Esophagus muscularis mucosa (tissue), 4 donors: ENCODE measurements around the gene PLXDC1. TPM values are rescaled to one million over a fixed set of nuclear protein-coding genes. Genes with fewer than 3 reads are reported as not detected.
"Not testable (repeated sequence)": the region's sequence is repeated elsewhere in the genome, so short reads cannot be mapped to it uniquely, and the experiment has no call there.

Experiments
- DNase-seq: peaks from one replicate; pipeline ENCODE4 v3.0.0-alpha.2; 2017; ENCODE audit errors: extremely low spot score
- H3K27ac ChIP-seq, 4 donors: fragments of 200-600 bp; sonication (generic); replicated peaks in 1 of 4; 1 replicate in 3 of 4; 2 replicates in 1 of 4; pipeline ENCODE4 v1.5.1; 2016 to 2019; ENCODE audit warnings: mild to moderate bottlenecking in 1 of 4
- H3K27me3 ChIP-seq, 4 donors: fragments of 200-600 bp; sonication (generic); one replicate each; pipeline versions ENCODE4 v1.5.1 to v1.6.0; 2016 to 2019
- H3K36me3 ChIP-seq, 4 donors: fragments of 200-600 bp; sonication (generic); one replicate each; pipeline ENCODE4 v1.5.1; 2016 to 2019
- H3K4me1 ChIP-seq, 4 donors: fragments of 200-600 bp; sonication (generic); one replicate each; pipeline ENCODE4 v1.5.1; 2016 to 2019
- H3K4me3 ChIP-seq, 4 donors: fragments of 200-600 bp; sonication (generic); 1 replicate in 2 of 4; 2 replicates in 2 of 4; pipeline ENCODE4 v1.5.1; 2016 to 2019; ENCODE audit warnings: mild to moderate bottlenecking in 4 of 4, moderate library complexity in 1 of 4
- H3K9me3 ChIP-seq, 4 donors: fragments of 200-600 bp; sonication (generic); 1 replicate in 3 of 4; 2 replicates in 1 of 4; pipeline ENCODE4 v1.5.1; 2016 to 2019
- EP300 ChIP-seq: sonication (generic); formaldehyde crosslinking; IDR thresholded peaks from one replicate; pipeline ENCODE4 v1.6.1; 2017; ENCODE audit warnings: antibody characterized with exemption
- POLR2A ChIP-seq: fragments of 450-650 bp; IDR thresholded peaks from one replicate; pipeline ENCODE4 v1.6.1; 2017; ENCODE audit warnings: antibody characterized with exemption, moderate library complexity, mild to moderate bottlenecking, low read depth
- POLR2AphosphoS5 ChIP-seq, 2 donors: sonication (generic); formaldehyde crosslinking; IDR thresholded peaks; one replicate each; pipeline ENCODE4 v1.6.1; 2017; ENCODE audit warnings: antibody characterized with exemption in 2 of 2
- WGBS: methylation state at CpG from one replicate; pipeline ENCODE4 v1.1.5; 2018; 5-methylcytosine and 5-hydroxymethylcytosine counted together
- intact Hi-C: fragments of 100-400 bp; cut with DNase I; formaldehyde crosslinking; loops from one replicate; pipeline ENCODE4 v1.15.1; 2023
- total RNA-seq, 4 donors: library from RNA; depleted of rRNA; stranded (reverse); fragments of >200 nt; gene quantifications; one replicate each; pipeline versions ENCODE4 v1.1.0 to v1.2.1, GENCODE V29; 2016
- TF ChIP-seq, protein P1 (sequence below), 3 experiments: fragments of 200-600 bp in 2 of 3; fragments of 450-650 bp in 1 of 3; sonication (generic) in 2 of 3; IDR thresholded peaks; one replicate each; pipeline ENCODE4 v1.5.1; 2017 to 2019; ENCODE audit warnings: antibody characterized with exemption in 3 of 3, mild to moderate bottlenecking in 2 of 3, moderate library complexity in 1 of 3

Gene PLXDC1
- total RNA-seq, 4 donors from 2014 or later, result 7.5 to 17.0 (median 11.0) TPM

DNA sequence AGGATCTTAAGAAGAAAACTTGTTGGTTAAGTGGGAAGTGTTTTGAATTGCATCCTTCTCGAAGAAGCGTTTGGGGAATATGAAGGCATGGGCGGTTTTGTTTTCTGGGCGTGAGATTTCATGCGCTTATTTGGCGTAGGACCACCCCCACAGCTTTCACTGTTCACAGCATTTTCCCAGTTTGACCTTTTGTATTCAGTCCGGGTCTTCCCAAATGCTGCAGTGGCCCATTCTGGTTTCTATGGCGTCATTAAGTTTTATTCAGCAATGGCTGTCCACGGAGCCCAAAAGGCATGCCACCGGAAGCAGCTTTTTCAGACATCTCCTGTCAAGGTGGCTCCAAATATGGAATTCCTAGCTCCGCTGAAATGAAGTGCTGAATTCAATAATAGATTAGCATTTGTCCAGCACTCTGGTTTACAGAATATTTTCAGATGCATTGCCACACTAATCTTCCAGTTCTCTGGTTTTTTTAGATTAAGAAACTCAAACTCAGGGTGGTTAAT, 93.7 kb downstream of the PLXDC1 start:
- no peaks in the 10 kb centered on the region for H3K27me3 ChIP-seq
- TF ChIP-seq, protein P1, sequence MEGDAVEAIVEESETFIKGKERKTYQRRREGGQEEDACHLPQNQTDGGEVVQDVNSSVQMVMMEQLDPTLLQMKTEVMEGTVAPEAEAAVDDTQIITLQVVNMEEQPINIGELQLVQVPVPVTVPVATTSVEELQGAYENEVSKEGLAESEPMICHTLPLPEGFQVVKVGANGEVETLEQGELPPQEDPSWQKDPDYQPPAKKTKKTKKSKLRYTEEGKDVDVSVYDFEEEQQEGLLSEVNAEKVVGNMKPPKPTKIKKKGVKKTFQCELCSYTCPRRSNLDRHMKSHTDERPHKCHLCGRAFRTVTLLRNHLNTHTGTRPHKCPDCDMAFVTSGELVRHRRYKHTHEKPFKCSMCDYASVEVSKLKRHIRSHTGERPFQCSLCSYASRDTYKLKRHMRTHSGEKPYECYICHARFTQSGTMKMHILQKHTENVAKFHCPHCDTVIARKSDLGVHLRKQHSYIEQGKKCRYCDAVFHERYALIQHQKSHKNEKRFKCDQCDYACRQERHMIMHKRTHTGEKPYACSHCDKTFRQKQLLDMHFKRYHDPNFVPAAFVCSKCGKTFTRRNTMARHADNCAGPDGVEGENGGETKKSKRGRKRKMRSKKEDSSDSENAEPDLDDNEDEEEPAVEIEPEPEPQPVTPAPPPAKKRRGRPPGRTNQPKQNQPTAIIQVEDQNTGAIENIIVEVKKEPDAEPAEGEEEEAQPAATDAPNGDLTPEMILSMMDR (IDR thresholded peaks at IDR 0.05), result no peak
- TF ChIP-seq EP300, result no peak
- no peak for TF ChIP-seq POLR2AphosphoS5 (IDR thresholded peaks at IDR 0.05)
- TF ChIP-seq POLR2A, result no peak
- no peak for DNase-seq
- H3K36me3 ChIP-seq, result no peaks in the 10 kb centered on the region
- H3K27ac ChIP-seq, result peak overlapping the region in 1 of 4 donors; percentile 55
- H3K4me1 ChIP-seq, result peaks cover 3 to 18% (median 18%) of the 10 kb centered on the region in 4 donors
- peak overlapping the region; percentile 54 to 60 (median 59) for H3K4me3 ChIP-seq
- no peaks in the 10 kb centered on the region for H3K9me3 ChIP-seq
- WGBS, result 60% methylated on average over 11 of the region's 11 CpGs
- intact Hi-C loops, result loop anchor here (5.0 kb wide), 1 partner anchor 95 kb away; the partner anchor contains the start of gene PLXDC1

DNA sequence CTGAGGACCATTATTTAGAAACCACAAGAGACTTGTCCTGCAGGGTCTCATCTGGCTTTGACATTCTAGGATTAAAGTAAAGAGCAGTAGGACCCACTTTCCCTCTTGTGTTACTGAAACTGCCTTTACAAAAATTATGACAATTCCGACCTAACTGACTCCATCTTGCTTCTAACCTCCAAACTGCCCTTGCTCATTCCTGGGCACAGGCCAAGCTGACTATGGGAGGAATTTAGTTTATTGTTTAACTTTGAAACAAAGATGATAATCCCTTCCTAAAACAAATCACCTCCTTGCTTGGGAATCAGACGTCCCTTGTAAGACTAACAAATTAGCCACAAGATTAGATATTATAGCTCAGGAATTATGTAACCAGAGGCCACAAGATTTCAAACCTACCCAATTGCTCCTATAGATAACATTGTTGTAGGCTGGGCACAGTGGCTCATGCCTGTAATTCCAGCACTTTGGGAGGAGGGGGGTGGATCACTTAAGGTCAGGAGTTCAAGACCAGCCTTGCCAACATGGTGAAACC, 97.3 kb downstream of the PLXDC1 start:
- no peak for DNase-seq
- TF ChIP-seq, protein P1 (IDR thresholded peaks at IDR 0.05), result no peak
- TF ChIP-seq POLR2AphosphoS5 (IDR thresholded peaks at IDR 0.05) (no peak), POLR2A (no peak), EP300 (no peak)
- intact Hi-C loops, result no loop called here

DNA sequence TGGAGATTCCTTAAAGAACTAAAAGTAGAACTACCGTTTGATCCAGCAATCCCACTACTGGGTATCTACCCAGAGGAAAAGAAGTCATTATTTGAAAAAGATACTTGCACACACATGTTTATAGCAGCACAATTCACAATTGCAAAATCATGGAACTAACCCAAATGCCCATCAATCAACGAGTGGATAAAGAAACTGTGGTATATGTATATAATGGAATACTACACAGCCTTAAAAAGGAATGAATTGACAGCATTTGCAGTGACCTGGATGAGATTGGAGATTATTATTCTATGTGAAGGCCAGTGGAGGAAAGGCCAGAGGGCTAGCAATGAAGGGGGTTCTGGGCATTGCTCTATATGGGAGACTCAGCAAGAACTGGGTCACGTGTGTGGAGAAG, 99.0 kb downstream of the PLXDC1 start:
- H3K27ac ChIP-seq, intact Hi-C loops, DNase-seq, H3K27me3 ChIP-seq, H3K4me3 ChIP-seq, H3K36me3 ChIP-seq: not testable (repeated sequence)
- 79% methylated on average over 3 of the region's 3 CpGs for WGBS
- Histone ChIP-seq H3K9me3 (peaks cover 0 to 15% (median 10%) of the 10 kb centered on the region in 4 donors), H3K4me1 (peaks cover 3 to 14% (median 12%) of the 10 kb centered on the region in 4 donors)

More for the DNA sequence above, 97.3 kb downstream of the PLXDC1 start:
- Histone ChIP-seq H3K27ac (no peak overlapping the region), H3K36me3 (no peaks in the 10 kb centered on the region), H3K4me1 (peaks cover 3 to 18% (median 16%) of the 10 kb centered on the region in 4 donors), H3K9me3 (no peaks in the 10 kb centered on the region), H3K4me3 (no peak overlapping the region), H3K27me3 (no peaks in the 10 kb centered on the region)
- 43% methylated on average over 2 of the region's 2 CpGs for WGBS

DNA sequence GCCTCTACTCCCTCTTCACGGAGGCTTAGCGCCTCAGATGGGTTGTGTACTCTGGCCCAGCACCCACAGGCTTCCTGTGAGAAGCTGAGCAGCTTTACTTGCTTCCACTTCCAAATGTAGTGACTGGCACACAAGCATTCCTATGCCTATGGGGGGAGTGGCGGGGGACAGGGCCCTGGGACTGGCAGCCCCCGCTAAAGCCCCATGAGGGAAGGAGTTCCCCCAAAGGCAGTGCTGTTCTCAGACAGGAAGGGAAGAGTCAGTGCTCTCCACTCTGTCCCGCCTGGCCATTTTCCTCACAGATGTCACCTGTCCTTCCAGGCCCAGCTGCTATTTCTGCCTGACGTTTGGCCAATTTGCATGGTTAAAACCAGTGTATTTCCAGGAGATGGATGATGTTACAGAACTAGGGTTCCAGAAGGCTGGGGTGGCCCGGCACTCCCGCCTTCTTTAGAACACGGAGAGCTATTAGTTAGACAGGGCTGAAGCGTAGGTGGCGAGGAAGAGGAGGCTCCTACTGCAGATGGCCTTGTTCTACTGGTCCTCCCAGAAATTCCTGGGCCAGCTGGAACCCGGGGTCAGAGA, 100.3 kb downstream of the PLXDC1 start:
- H3K27ac ChIP-seq, result no peak overlapping the region
- WGBS, result 81% methylated on average over 12 of the region's 12 CpGs

More for the DNA sequence above, 100.3 kb downstream of the PLXDC1 start:
- H3K27me3 ChIP-seq, result no peaks in the 10 kb centered on the region
- H3K9me3 ChIP-seq, result peaks cover 0 to 28% (median 23%) of the 10 kb centered on the region in 4 donors
- no peak overlapping the region for H3K4me3 ChIP-seq
- intact Hi-C loops, result no loop called here
- DNase-seq, result no peak
- H3K4me1 ChIP-seq, result peaks cover 0 to 1% (median under 1%) of the 10 kb centered on the region in 4 donors
- no peaks in the 10 kb centered on the region for H3K36me3 ChIP-seq
- TF ChIP-seq POLR2AphosphoS5 (IDR thresholded peaks at IDR 0.05) (no peak), POLR2A (no peak), EP300 (no peak)
- TF ChIP-seq, protein P1 (IDR thresholded peaks at IDR 0.05), result no peak
